Fibroblast of mammary gland (primary cell): ENCODE data around the gene SMKR1.
"Not testable (repeated sequence)": the region's sequence is repeated elsewhere in the genome, so short reads cannot be mapped to it uniquely, and the experiment has no call there.

Source experiments
- DNase-seq: peaks from one replicate; pipeline ENCODE4 v3.0.0-alpha.2; 2010; ENCODE audit warnings: low read depth
- H3K4me3 ChIP-seq: 2 replicates; pipeline ENCODE4 v1.5.1; 2011; ENCODE audit warnings: low read depth, mild to moderate bottlenecking, low read length, moderate library complexity; ENCODE audit not compliant: control insufficient read depth
- TF ChIP-seq, protein P1 (sequence below): conservative IDR thresholded peaks from 2 replicates; pipeline ENCODE4 v1.5.1; 2011; ENCODE audit warnings: low read depth, low read length, inconsistent platforms; ENCODE audit not compliant: control insufficient read depth, insufficient read depth

SMKR1 gene

DNA sequence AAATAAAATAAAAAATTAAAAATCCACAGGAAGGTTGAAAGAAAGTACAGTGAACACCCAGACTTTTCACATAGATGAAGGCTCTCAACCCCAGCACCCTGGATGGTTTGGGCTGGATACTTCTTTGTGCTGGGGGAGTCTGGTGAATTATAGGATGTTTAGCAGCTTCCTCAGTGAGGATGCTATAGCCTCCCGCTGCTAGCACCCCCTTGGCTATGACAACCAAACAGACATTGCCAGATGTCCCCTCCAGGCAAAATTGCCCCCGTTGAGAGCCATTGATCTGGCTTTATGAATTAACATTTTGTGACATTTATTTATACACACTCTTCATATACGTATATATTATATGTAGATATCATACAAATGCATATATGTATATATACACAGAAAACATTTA is 21.6 kb downstream of the SMKR1 start:
- TF ChIP-seq, protein P1, sequence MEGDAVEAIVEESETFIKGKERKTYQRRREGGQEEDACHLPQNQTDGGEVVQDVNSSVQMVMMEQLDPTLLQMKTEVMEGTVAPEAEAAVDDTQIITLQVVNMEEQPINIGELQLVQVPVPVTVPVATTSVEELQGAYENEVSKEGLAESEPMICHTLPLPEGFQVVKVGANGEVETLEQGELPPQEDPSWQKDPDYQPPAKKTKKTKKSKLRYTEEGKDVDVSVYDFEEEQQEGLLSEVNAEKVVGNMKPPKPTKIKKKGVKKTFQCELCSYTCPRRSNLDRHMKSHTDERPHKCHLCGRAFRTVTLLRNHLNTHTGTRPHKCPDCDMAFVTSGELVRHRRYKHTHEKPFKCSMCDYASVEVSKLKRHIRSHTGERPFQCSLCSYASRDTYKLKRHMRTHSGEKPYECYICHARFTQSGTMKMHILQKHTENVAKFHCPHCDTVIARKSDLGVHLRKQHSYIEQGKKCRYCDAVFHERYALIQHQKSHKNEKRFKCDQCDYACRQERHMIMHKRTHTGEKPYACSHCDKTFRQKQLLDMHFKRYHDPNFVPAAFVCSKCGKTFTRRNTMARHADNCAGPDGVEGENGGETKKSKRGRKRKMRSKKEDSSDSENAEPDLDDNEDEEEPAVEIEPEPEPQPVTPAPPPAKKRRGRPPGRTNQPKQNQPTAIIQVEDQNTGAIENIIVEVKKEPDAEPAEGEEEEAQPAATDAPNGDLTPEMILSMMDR, result no peak

DNA sequence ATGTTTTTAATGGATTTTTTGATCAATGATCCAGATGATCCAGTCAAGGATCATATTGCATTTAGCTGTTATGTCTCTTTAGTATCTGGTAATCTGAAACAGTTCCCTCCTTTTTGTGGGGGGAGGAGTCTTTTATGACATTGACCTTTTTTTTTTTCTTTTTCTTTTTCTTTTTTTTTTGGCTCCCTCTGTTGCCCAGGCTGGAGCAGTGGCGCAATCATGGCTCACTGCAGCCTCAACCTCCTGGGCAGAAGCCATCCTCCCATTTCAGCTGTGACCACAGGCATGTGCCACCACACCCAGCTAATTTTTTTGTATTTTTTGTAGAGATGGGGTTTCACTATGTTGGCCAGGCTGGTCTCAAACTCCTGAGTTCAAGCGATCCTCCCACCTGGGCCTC is 22.1 kb downstream of the SMKR1 start:
- H3K4me3 ChIP-seq, result not testable (repeated sequence)
- peak; percentile 89 for DNase-seq

More for the DNA sequence above, 21.6 kb downstream of the SMKR1 start:
- no peak overlapping the region for H3K4me3 ChIP-seq
- DNase-seq, result no peak

DNA sequence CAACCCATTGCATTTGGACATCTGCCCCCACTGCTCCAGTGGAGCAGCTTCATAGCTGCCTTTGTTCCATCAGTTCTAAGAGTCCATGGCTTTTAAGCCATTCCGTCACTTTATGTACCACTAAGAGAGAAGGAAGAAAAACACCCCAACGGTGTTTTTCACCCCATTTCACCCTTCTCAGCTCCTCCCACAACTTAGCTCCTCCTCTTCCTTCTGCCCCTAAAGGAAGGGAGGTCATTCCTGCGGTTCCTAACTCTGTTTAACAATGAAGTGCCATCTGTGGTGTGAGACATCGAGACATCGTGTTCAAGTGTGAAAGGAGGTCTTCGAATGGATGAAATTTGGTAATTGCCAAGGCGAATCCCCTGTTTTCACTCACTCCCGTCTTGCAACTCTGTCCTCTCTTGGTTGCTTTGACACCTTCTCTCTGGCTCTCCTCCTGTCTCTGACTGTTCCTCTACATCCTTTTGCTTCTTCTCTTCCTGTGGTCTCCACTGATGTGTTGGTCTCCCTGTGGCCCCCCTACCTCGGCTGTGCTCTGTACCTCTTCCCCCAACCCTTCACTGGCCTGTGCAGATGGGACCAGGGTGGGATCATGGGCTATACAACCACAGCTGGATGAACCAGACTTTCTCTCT is 23.0 kb downstream of the SMKR1 start:
- no peak overlapping the region for H3K4me3 ChIP-seq
- TF ChIP-seq, protein P1, result no peak
- DNase-seq, result no peak

DNA sequence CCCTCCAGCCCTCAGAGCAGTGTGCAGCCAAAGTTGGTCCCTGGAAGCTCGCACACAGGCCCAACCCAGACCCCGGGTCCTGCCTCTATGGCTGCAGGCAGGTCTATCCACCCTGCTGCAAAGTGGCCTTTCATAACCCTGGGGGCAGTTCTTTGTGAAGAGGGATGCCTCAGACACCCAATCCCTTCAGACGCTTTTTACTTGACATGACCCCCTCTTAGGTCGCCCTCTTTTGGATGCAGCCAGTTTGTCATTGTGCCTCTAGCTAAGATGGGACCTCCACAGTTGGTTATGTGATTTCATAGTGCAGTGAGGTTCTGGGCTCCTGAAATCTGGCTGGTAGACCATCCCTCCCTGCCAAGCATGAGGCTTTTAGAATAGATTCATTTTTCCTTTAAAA is 27.3 kb downstream of the SMKR1 start:
- H3K4me3 ChIP-seq, result no peak overlapping the region
- no peak for DNase-seq
- TF ChIP-seq, protein P1, result no peak

DNA sequence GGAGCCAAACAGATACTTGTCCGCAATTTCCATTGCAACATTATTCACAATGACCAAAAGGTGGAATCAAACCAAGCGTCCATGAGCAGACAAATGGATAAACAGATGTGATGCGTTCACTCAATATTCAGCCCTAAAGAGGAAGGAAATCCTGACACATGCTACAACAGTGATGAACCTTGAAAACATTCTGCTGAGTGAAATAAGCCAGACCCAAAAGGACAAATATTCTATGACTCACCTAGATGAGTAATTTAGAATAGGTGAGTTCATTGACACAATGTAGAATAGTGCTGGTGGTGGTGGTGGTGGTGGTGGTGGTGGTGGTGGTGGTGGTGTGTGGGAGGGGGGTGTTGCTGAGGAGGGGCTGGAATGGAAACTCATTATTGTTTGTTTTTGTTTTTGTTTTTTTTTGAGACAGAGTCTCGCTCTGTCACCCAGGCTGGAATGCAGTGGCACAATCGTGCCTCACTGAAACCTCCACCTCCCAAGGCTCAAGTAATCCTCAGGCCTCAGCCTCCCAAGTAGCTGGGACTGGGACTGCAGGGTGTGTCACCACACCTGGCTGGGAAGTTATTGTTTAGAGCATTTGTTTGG is 28.6 kb downstream of the SMKR1 start:
- H3K4me3 ChIP-seq, result no peak overlapping the region
- TF ChIP-seq, protein P1, result no peak
- peak; percentile 91 for DNase-seq

DNA sequence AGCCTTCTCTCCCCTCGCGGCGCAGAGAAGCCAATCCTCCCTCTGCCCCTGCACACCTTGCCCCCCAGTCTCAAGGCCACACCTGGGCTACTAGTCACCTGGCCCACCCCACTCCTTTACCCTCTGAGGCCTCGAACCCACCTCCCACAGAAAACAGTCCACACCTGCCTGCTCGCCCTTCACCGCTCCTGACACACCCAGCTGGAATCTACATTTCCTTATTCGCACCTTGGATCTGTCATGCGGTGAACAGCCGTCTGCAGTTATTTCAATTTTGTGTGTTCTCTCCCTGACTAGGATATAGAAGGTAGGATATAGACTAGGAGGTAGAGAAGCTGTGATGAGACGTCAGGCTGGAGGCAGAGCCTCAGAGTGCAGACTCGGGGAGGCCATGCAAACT is 29.4 kb downstream of the SMKR1 start:
- TF ChIP-seq, protein P1, result no peak
- DNase-seq, result no peak
- H3K4me3 ChIP-seq, result no peak overlapping the region

DNA sequence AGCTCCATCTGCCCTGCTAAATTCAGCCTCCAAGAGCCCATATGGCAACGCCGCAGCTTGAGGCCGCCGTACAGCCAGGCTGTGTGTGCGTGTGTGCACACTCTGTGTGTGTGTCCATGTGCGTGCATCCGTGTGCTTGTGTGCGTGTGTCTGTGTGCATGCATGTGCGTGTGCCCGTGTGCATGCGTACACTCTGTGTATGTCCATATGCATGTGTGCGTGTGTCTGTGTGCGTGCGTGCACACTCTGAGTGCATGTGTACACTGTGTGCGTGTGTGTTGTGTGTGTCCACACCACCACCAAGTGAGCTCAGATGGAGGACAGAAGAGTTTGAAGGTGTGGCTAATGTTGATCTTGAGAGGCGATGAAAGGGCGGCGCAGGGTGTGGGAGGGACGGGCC is 30.0 kb downstream of the SMKR1 start:
- DNase-seq, result no peak
- TF ChIP-seq, protein P1, result no peak

DNA sequence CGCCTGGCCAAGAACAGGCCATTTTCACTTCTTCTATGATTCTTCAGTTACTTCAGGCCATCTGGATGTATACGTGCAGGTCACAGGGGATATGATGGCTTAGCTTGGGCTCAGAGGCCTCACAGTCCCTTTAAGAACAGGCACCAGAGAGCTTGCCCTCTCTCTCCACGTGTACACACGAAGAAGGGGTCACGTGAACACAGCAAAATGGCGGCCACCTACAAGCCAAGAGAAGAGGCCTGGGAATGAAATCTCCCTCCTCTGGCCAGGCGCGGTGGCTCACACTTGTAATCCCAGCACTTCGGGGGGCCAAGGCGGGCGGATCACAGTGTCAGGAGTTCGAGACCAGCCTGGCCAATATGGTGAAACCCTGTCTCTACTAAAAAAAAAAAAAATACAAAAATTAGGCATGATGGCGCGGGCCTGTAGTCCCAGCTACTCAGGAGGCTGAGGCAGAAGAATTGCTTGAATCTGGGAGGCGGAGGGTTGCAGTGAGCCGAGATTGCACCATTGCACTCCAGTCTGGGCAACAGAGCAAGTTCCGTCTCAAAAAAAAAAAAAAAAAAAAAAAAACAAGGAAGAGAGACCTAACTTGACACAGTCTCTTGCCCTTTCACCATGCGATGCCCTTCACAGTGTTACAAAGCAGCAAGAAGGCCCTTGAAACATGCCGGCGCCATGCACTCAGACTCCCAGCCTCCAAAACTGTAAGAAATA is 32.4 kb downstream of the SMKR1 start:
- DNase-seq, H3K4me3 ChIP-seq: not testable (repeated sequence)

More for the DNA sequence above, 30.0 kb downstream of the SMKR1 start:
- no peak overlapping the region for H3K4me3 ChIP-seq
